Activated gamma-delta T cell (primary cell): ENCODE measurements around the gene MVB12B.
A peak's percentile ranks its signal among the peaks of the same experiment; 100 is the strongest.

ENCODE experiments used
- DNase-seq: peaks from one replicate; lab custom pipeline; 2025; lab: John Stamatoyannopoulos, UW

MVB12B gene

GRCh38 chr9:126494264-126494663 lies 167.6 kb downstream of the MVB12B start:
- no peak for DNase-seq

GRCh38 chr9:126494746-126495145 lies 168.1 kb downstream of the MVB12B start:
- DNase-seq: no peak

GRCh38 chr9:126495411-126496180 lies 169.0 kb downstream of the MVB12B start:
- no peak for DNase-seq

GRCh38 chr9:126496181-126496576 lies 169.6 kb downstream of the MVB12B start:
- DNase-seq: no peak

GRCh38 chr9:126496781-126497659 lies 170.4 kb downstream of the MVB12B start:
- DNase-seq: no peak

- DNase-seq: no peak
These were observed 171.1 kb downstream of the MVB12B start for GRCh38 chr9:126497660-126498275.

- DNase-seq: no peak
These were observed 171.7 kb downstream of the MVB12B start for GRCh38 chr9:126498331-126498730.

GRCh38 chr9:126499005-126499910 lies 172.6 kb downstream of the MVB12B start:
- no peak for DNase-seq

GRCh38 chr9:126499911-126500599 lies 173.4 kb downstream of the MVB12B start:
- DNase-seq: no peak

- peak; percentile 36 for DNase-seq
These were observed 174.2 kb downstream of the MVB12B start for GRCh38 chr9:126500600-126501382.

GRCh38 chr9:126501383-126502331 lies 175.0 kb downstream of the MVB12B start:
- DNase-seq: no peak

GRCh38 chr9:126502417-126503332 lies 176.0 kb downstream of the MVB12B start:
- DNase-seq: no peak

GRCh38 chr9:126503333-126504085 lies 176.9 kb downstream of the MVB12B start:
- DNase-seq: no peak

- no peak for DNase-seq
These were observed 177.7 kb downstream of the MVB12B start for GRCh38 chr9:126504086-126504976.

GRCh38 chr9:126504977-126505455 lies 178.4 kb downstream of the MVB12B start:
- DNase-seq: no peak
